ENCODE data around the gene STPG3. TPM values are rescaled to one million over a fixed set of nuclear protein-coding genes. Genes with fewer than 3 reads are reported as not detected.

STPG3 gene
- total RNA-seq, 2 experiments from 2014 or later: not detected

- peaks cover 2% of the 10 kb centered on the region for H3K36me3 Mint-ChIP-seq
- no peak overlapping the region for H3K27ac Mint-ChIP-seq
- ATAC-seq: no peak
- DNase-seq: no peak
- H3K27me3 Mint-ChIP-seq: peaks cover 4% of the 10 kb centered on the region
- H3K9me3 Mint-ChIP-seq (ENCODE audit: low read depth): no peaks in the 10 kb centered on the region
- H3K4me3 Mint-ChIP-seq: no peak overlapping the region
- CTCF ChIA-PET: interaction anchor here (1.4 kb wide), 1 partner anchor 20 kb away, joined by 4 read pairs; the partner anchor contains the start of gene NRARP
- H3K4me1 Mint-ChIP-seq: peaks cover 9% of the 10 kb centered on the region
These were observed 30.4 kb downstream of the STPG3 start for GRCh38 chr9:137281345-137282116.

GRCh38 chr9:137286975-137287383, 35.9 kb downstream of the STPG3 start:
- peaks cover 10% of the 10 kb centered on the region for H3K27me3 Mint-ChIP-seq

GRCh38 chr9:137293094-137293481, 42.0 kb downstream of the STPG3 start:
- Mint-ChIP-seq H3K4me1 (peaks cover 6% of the 10 kb centered on the region), H3K4me3 (no peak overlapping the region), H3K9me3 (ENCODE audit: low read depth) (no peaks in the 10 kb centered on the region), H3K36me3 (no peaks in the 10 kb centered on the region), H3K27ac (no peak overlapping the region), H3K27me3 (peaks cover 30% of the 10 kb centered on the region)
- ATAC-seq (no peak), DNase-seq (no peak)
- CTCF ChIA-PET: interaction anchor here (0.6 to 1.5 kb wide), 2 partner anchors 9 to 57 kb away, joined by 3 to 6 read pairs; partner anchors contain the start of gene NRARP

More at GRCh38 chr9:137286975-137287383, 35.9 kb downstream of the STPG3 start:
- Mint-ChIP-seq H3K4me1 (peaks cover 3% of the 10 kb centered on the region), H3K27ac (no peak overlapping the region), H3K9me3 (ENCODE audit: low read depth) (no peaks in the 10 kb centered on the region), H3K4me3 (no peak overlapping the region), H3K36me3 (no peaks in the 10 kb centered on the region)
- ATAC-seq (peak; percentile 67), DNase-seq (no peak)
- CTCF ChIA-PET: interaction anchor here (0.6 to 2.3 kb wide), 9 partner anchors 10 to 176 kb away, joined by 3 to 10 read pairs (median 4); partner anchors contain the start of genes NRARP and TOR4A

- ATAC-seq: no peak
These were observed 42.5 kb downstream of the STPG3 start for GRCh38 chr9:137293482-137294090.

GRCh38 chr9:137294091-137294680, 43.1 kb downstream of the STPG3 start:
- no peaks in the 10 kb centered on the region for H3K9me3 Mint-ChIP-seq (ENCODE audit: low read depth)
- DNase-seq (no peak), ATAC-seq (peak; percentile 52)
- no peaks in the 10 kb centered on the region for H3K36me3 Mint-ChIP-seq
- peaks cover 40% of the 10 kb centered on the region for H3K27me3 Mint-ChIP-seq
- CTCF ChIA-PET: interaction anchor here (0.9 to 1.5 kb wide), 3 partner anchors 8 to 116 kb away, joined by 3 to 6 read pairs (median 5); partner anchors contain the start of gene NRARP
- H3K27ac Mint-ChIP-seq: no peak overlapping the region
- H3K4me1 Mint-ChIP-seq: peaks cover 6% of the 10 kb centered on the region
- H3K4me3 Mint-ChIP-seq: no peak overlapping the region

More at GRCh38 chr9:137293482-137294090, 42.5 kb downstream of the STPG3 start:
- H3K4me1 Mint-ChIP-seq: peaks cover 6% of the 10 kb centered on the region
- H3K27ac Mint-ChIP-seq: no peak overlapping the region
- H3K9me3 Mint-ChIP-seq (ENCODE audit: low read depth): no peaks in the 10 kb centered on the region
- no peaks in the 10 kb centered on the region for H3K36me3 Mint-ChIP-seq
- DNase-seq: no peak
- H3K27me3 Mint-ChIP-seq: peaks cover 35% of the 10 kb centered on the region
- CTCF ChIA-PET: interaction anchor here (0.6 to 1.5 kb wide), 3 partner anchors 9 to 117 kb away, joined by 3 to 6 read pairs (median 3); partner anchors contain the start of gene NRARP
- H3K4me3 Mint-ChIP-seq: no peak overlapping the region

GRCh38 chr9:137294681-137295237, 43.7 kb downstream of the STPG3 start:
- no peaks in the 10 kb centered on the region for H3K9me3 Mint-ChIP-seq (ENCODE audit: low read depth)
- peaks cover 45% of the 10 kb centered on the region for H3K27me3 Mint-ChIP-seq
- H3K4me3 Mint-ChIP-seq: no peak overlapping the region
- H3K27ac Mint-ChIP-seq: no peak overlapping the region
- ATAC-seq: peak; percentile 18
- CTCF ChIA-PET: interaction anchor here (0.9 to 1.3 kb wide), 3 partner anchors 26 to 247 kb away, joined by 3 to 5 read pairs (median 4); no protein-coding TSS in a partner anchor
- H3K4me1 Mint-ChIP-seq: peaks cover 6% of the 10 kb centered on the region
- no peak for DNase-seq
- H3K36me3 Mint-ChIP-seq: no peaks in the 10 kb centered on the region

- no peak overlapping the region for H3K4me3 Mint-ChIP-seq
- H3K27me3 Mint-ChIP-seq: peaks cover 48% of the 10 kb centered on the region
These were observed 44.2 kb downstream of the STPG3 start for GRCh38 chr9:137295238-137295811.

GRCh38 chr9:137295849-137296669, 45.0 kb downstream of the STPG3 start:
- ATAC-seq (no peak), DNase-seq (no peak)
- Mint-ChIP-seq H3K27ac (no peak overlapping the region), H3K27me3 (peaks cover 53% of the 10 kb centered on the region), H3K9me3 (ENCODE audit: low read depth) (no peaks in the 10 kb centered on the region), H3K4me1 (peaks cover 13% of the 10 kb centered on the region), H3K4me3 (no peak overlapping the region), H3K36me3 (no peaks in the 10 kb centered on the region)
- CTCF ChIA-PET: interaction anchor here (0.7 to 1.3 kb wide), 2 partner anchors 147 to 245 kb away, joined by 3 to 4 read pairs; no protein-coding TSS in a partner anchor

More at GRCh38 chr9:137295238-137295811, 44.2 kb downstream of the STPG3 start:
- Mint-ChIP-seq H3K27ac (no peak overlapping the region), H3K4me1 (peaks cover 9% of the 10 kb centered on the region), H3K9me3 (ENCODE audit: low read depth) (no peaks in the 10 kb centered on the region), H3K36me3 (no peaks in the 10 kb centered on the region)
- DNase-seq (peak; percentile 55), ATAC-seq (peak; percentile 84)
- CTCF ChIA-PET: interaction anchor here (0.9 to 1.3 kb wide), 2 partner anchors 26 to 246 kb away, joined by 4 to 5 read pairs; no protein-coding TSS in a partner anchor

GRCh38 chr9:137296670-137297664, 45.9 kb downstream of the STPG3 start:
- Mint-ChIP-seq H3K27ac (no peak overlapping the region), H3K4me3 (no peak overlapping the region), H3K9me3 (ENCODE audit: low read depth) (no peaks in the 10 kb centered on the region), H3K36me3 (no peaks in the 10 kb centered on the region), H3K4me1 (peaks cover 16% of the 10 kb centered on the region), H3K27me3 (peaks cover 55% of the 10 kb centered on the region)
- no peak for ATAC-seq
- no peak for DNase-seq
- CTCF ChIA-PET: interaction anchor here (0.7 to 1.1 kb wide), 2 partner anchors 20 to 146 kb away, joined by 3 to 4 read pairs; partner anchors contain the start of gene TOR4A

- Mint-ChIP-seq H3K27me3 (peaks cover 53% of the 10 kb centered on the region), H3K36me3 (no peaks in the 10 kb centered on the region), H3K4me1 (peaks cover 16% of the 10 kb centered on the region), H3K27ac (no peak overlapping the region), H3K4me3 (no peak overlapping the region), H3K9me3 (ENCODE audit: low read depth) (no peaks in the 10 kb centered on the region)
- no peak for ATAC-seq
- no peak for DNase-seq
- CTCF ChIA-PET: interaction anchor here (1.1 kb wide), 1 partner anchor 21 kb away, joined by 4 read pairs; the partner anchor contains the start of gene TOR4A
These were observed 46.9 kb downstream of the STPG3 start for GRCh38 chr9:137297966-137298365.

Data from activated CD8-positive, alpha-beta memory T cell treated with anti-CD3 and anti-CD28 coated beads, Interleukin-2, amount 10 ng/mL, durations not matched to agents 7 days and 5 days (primary cell).